Trophoblast cell (in vitro differentiated cells and primary cell): ENCODE measurements around the gene TAF1B.

Experiments used
- DNase-seq, 2 donors: peaks; one replicate each; pipeline ENCODE4 v3.0.0-alpha.2; 2016
- H2AFZ ChIP-seq: 2 replicates; pipeline ENCODE4 v1.6.1; 2013; ENCODE audit warnings: low read length, moderate library complexity, mild to moderate bottlenecking; ENCODE audit not compliant: insufficient read depth, poor library complexity
- H2AK5ac ChIP-seq: 2 replicates; pipeline ENCODE4 v1.6.1; 2013; ENCODE audit warnings: mild to moderate bottlenecking, low read length
- H2BK120ac ChIP-seq: 2 replicates; pipeline ENCODE4 v1.6.1; 2013; ENCODE audit warnings: low read length, mild to moderate bottlenecking, moderate library complexity; ENCODE audit not compliant: insufficient read depth, poor library complexity
- H2BK12ac ChIP-seq: 2 replicates; pipeline ENCODE4 v1.6.1; 2013; ENCODE audit warnings: mild to moderate bottlenecking, low read length, moderate library complexity
- H2BK5ac ChIP-seq: 2 replicates; pipeline ENCODE4 v1.6.1; 2013; ENCODE audit warnings: low read length, low read depth, moderate library complexity, mild to moderate bottlenecking; ENCODE audit not compliant: poor library complexity
- H3K14ac ChIP-seq: 2 replicates; pipeline ENCODE4 v1.6.1; 2013; ENCODE audit warnings: mild to moderate bottlenecking, low read length
- H3K18ac ChIP-seq: 2 replicates; pipeline ENCODE4 v1.6.1; 2013; ENCODE audit warnings: mild to moderate bottlenecking, low read length
- H3K23ac ChIP-seq: 2 replicates; pipeline ENCODE4 v1.6.1; 2013; ENCODE audit warnings: low read length
- H3K27ac ChIP-seq: 2 replicates; pipeline ENCODE4 v1.5.1; 2013; ENCODE audit warnings: low read depth, mild to moderate bottlenecking, inconsistent platforms, low read length, moderate library complexity
- H3K27me3 ChIP-seq: 2 replicates; pipeline ENCODE4 v1.6.1; 2013; ENCODE audit warnings: inconsistent platforms, mild to moderate bottlenecking, low read length, moderate library complexity; ENCODE audit not compliant: insufficient read depth
- H3K36me3 ChIP-seq, 2 experiments: 1 replicate in 1 of 2; 2 replicates in 1 of 2; pipeline ENCODE4 v1.6.1; 2013; ENCODE audit warnings: low read length in 2 of 2, mild to moderate bottlenecking in 2 of 2, moderate library complexity in 1 of 2; ENCODE audit not compliant: insufficient read depth in 2 of 2, control insufficient read depth in 1 of 2
- H3K4ac ChIP-seq: 2 replicates; pipeline ENCODE4 v1.6.1; 2013; ENCODE audit warnings: low read depth, mild to moderate bottlenecking, low read length, moderate library complexity
- H3K4me1 ChIP-seq, 2 experiments: 1 replicate in 1 of 2; 2 replicates in 1 of 2; pipeline ENCODE4 v1.6.1; 2013; ENCODE audit warnings: low read length in 2 of 2, mild to moderate bottlenecking in 2 of 2, moderate library complexity in 1 of 2; ENCODE audit not compliant: insufficient read depth in 2 of 2, control insufficient read depth in 1 of 2
- H3K4me2 ChIP-seq: 2 replicates; pipeline ENCODE4 v1.6.1; 2013; ENCODE audit warnings: inconsistent platforms, mild to moderate bottlenecking, low read length, moderate library complexity
- H3K4me3 ChIP-seq: 2 replicates; pipeline ENCODE4 v1.5.1; 2013; ENCODE audit warnings: mild to moderate bottlenecking, low read depth, low read length, inconsistent platforms
- H3K79me1 ChIP-seq: one replicate; pipeline ENCODE4 v1.6.1; 2013; ENCODE audit warnings: low read length
- H3K79me2 ChIP-seq: 2 replicates; pipeline ENCODE4 v1.6.1; 2013; ENCODE audit warnings: low read length, mild to moderate bottlenecking; ENCODE audit not compliant: control insufficient read depth, insufficient read depth, poor library complexity
- H3K9ac ChIP-seq: 2 replicates; pipeline ENCODE4 v1.6.1; 2013; ENCODE audit warnings: mild to moderate bottlenecking, low read length
- H3K9me3 ChIP-seq: 2 replicates; pipeline ENCODE4 v1.6.1; 2013; ENCODE audit warnings: low read depth, mild to moderate bottlenecking, control low read depth, inconsistent platforms, low read length; ENCODE audit not compliant: insufficient read depth
- H4K12ac ChIP-seq: 2 replicates; pipeline ENCODE4 v1.6.1; 2013; ENCODE audit warnings: low read depth, mild to moderate bottlenecking, low read length, moderate library complexity
- H4K8ac ChIP-seq: 2 replicates; pipeline ENCODE4 v1.6.1; 2013; ENCODE audit warnings: low read depth, mild to moderate bottlenecking, low read length, moderate library complexity
- H4K91ac ChIP-seq: one replicate; pipeline ENCODE4 v1.6.1; 2013; ENCODE audit warnings: low read depth, mild to moderate bottlenecking, low read length, moderate library complexity
- WGBS: extraction: QIAGEN DNeasy Blood & Tissue Kit; methylation state at CpG from one replicate; pipeline ENCODE4 v1.1.7; 2013; ENCODE audit warnings: missing lambda C conversion rate; ENCODE audit not compliant: insufficient read length, insufficient coverage; ENCODE audit errors: extremely low coverage; 5-methylcytosine and 5-hydroxymethylcytosine counted together

Gene TAF1B

GRCh38 chr2:9811216-9811615 lies 32.1 kb upstream of the TAF1B start:
- Histone ChIP-seq H3K27me3 (no peaks in the 10 kb centered on the region), H3K79me2 (no peaks in the 10 kb centered on the region), H4K12ac (no peak overlapping the region), H4K91ac (no peak overlapping the region), H2BK120ac (no peak overlapping the region), H3K4me1 (peaks cover 10 to 19% of the 10 kb centered on the region in 2 experiments), H3K4me3 (no peak overlapping the region), H3K14ac (no peak overlapping the region), H3K4ac (no peak overlapping the region), H2AFZ (no peak overlapping the region), H3K4me2 (no peak overlapping the region), H3K79me1 (peaks cover 10% of the 10 kb centered on the region), H2AK5ac (no peak overlapping the region), H2BK5ac (no peak overlapping the region), H3K36me3 (no peaks in the 10 kb centered on the region), H3K18ac (no peak overlapping the region), H3K27ac (no peak overlapping the region), H4K8ac (no peak overlapping the region), H3K9ac (no peak overlapping the region), H3K23ac (no peak overlapping the region), H2BK12ac (no peak overlapping the region), H3K9me3 (peaks cover 8% of the 10 kb centered on the region)
- DNase-seq, result no peak
- WGBS, result no CpG with 5 or more reads among the region's 5 CpGs

- H3K4me1 ChIP-seq, result peaks cover 10 to 19% of the 10 kb centered on the region in 2 experiments
- no peak overlapping the region for H3K9ac ChIP-seq
- no peak overlapping the region for H3K4me3 ChIP-seq
- H3K18ac ChIP-seq, result no peak overlapping the region
- H2AFZ ChIP-seq, result no peak overlapping the region
- no peak overlapping the region for H3K4me2 ChIP-seq
- no peaks in the 10 kb centered on the region for H3K27me3 ChIP-seq
- no peak overlapping the region for H3K4ac ChIP-seq
- H3K9me3 ChIP-seq, result peaks cover 6% of the 10 kb centered on the region
- WGBS, result no CpG with 5 or more reads among the region's 27 CpGs
- no peak overlapping the region for H3K23ac ChIP-seq
- no peak overlapping the region for H2AK5ac ChIP-seq
- H3K36me3 ChIP-seq, result no peaks in the 10 kb centered on the region
- peaks cover 10% of the 10 kb centered on the region for H3K79me1 ChIP-seq
- H3K14ac ChIP-seq, result no peak overlapping the region
- H2BK120ac ChIP-seq, result no peak overlapping the region
- H3K27ac ChIP-seq, result no peak overlapping the region
- no peaks in the 10 kb centered on the region for H3K79me2 ChIP-seq
- H2BK5ac ChIP-seq, result no peak overlapping the region
- peak overlapping the region; percentile 45 for H4K91ac ChIP-seq
- H4K12ac ChIP-seq, result no peak overlapping the region
- peak overlapping the region; percentile 40 for H2BK12ac ChIP-seq
- H4K8ac ChIP-seq, result no peak overlapping the region
- DNase-seq, result no peak
These were observed 31.4 kb upstream of the TAF1B start for GRCh38 chr2:9811679-9812511.

GRCh38 chr2:9812945-9813311 lies 30.3 kb upstream of the TAF1B start:
- no peak overlapping the region for H2AK5ac ChIP-seq
- whole genome bisulfite sequencing, result no CpG with 5 or more reads among the region's 10 CpGs
- H4K91ac ChIP-seq, result peak overlapping the region; percentile 22

GRCh38 chr2:9813312-9814128 lies 29.8 kb upstream of the TAF1B start:
- H3K4me2 ChIP-seq, result peak overlapping the region; percentile 9
- H3K79me2 ChIP-seq, result no peaks in the 10 kb centered on the region
- no peak overlapping the region for H3K4me3 ChIP-seq
- peak overlapping the region; percentile 56 for H2AFZ ChIP-seq
- H4K91ac ChIP-seq, result peak overlapping the region; percentile 76
- peak overlapping the region; percentile 72 for H4K8ac ChIP-seq
- WGBS, result no CpG with 5 or more reads among the region's 24 CpGs
- no peaks in the 10 kb centered on the region for H3K36me3 ChIP-seq
- no peak overlapping the region for H3K23ac ChIP-seq
- peaks cover 4% of the 10 kb centered on the region for H3K9me3 ChIP-seq
- peak overlapping the region; percentile 51 for H3K14ac ChIP-seq
- no peaks in the 10 kb centered on the region for H3K27me3 ChIP-seq
- H2BK5ac ChIP-seq, result peak overlapping the region; percentile 41
- peak overlapping the region; percentile 90 for H2BK12ac ChIP-seq
- peak overlapping the region; percentile 50 for H3K18ac ChIP-seq
- peak overlapping the region; percentile 88 for H2AK5ac ChIP-seq
- H3K27ac ChIP-seq, result no peak overlapping the region
- H3K9ac ChIP-seq, result no peak overlapping the region
- H3K4me1 ChIP-seq, result peaks cover 7 to 15% of the 10 kb centered on the region in 2 experiments
- DNase-seq, result peak; percentile 74 to 83
- H3K4ac ChIP-seq, result no peak overlapping the region
- peaks cover 10% of the 10 kb centered on the region for H3K79me1 ChIP-seq
- peak overlapping the region; percentile 32 for H4K12ac ChIP-seq
- peak overlapping the region; percentile 67 for H2BK120ac ChIP-seq

More at GRCh38 chr2:9812945-9813311, 30.3 kb upstream of the TAF1B start:
- peak overlapping the region; percentile 47 for H2BK12ac ChIP-seq
- no peak overlapping the region for H3K4me3 ChIP-seq
- no peaks in the 10 kb centered on the region for H3K27me3 ChIP-seq
- H3K27ac ChIP-seq, result no peak overlapping the region
- H3K4me1 ChIP-seq, result peaks cover 10 to 19% of the 10 kb centered on the region in 2 experiments
- H4K8ac ChIP-seq, result no peak overlapping the region
- no peak overlapping the region for H3K23ac ChIP-seq
- H2AFZ ChIP-seq, result no peak overlapping the region
- H3K4me2 ChIP-seq, result no peak overlapping the region
- no peak overlapping the region for H3K9ac ChIP-seq
- no peaks in the 10 kb centered on the region for H3K36me3 ChIP-seq
- no peak overlapping the region for H2BK5ac ChIP-seq
- H3K4ac ChIP-seq, result no peak overlapping the region
- no peak for DNase-seq
- H3K79me2 ChIP-seq, result no peaks in the 10 kb centered on the region
- H2BK120ac ChIP-seq, result no peak overlapping the region
- H4K12ac ChIP-seq, result no peak overlapping the region
- H3K14ac ChIP-seq, result no peak overlapping the region
- H3K79me1 ChIP-seq, result peaks cover 10% of the 10 kb centered on the region
- H3K9me3 ChIP-seq, result peaks cover 4% of the 10 kb centered on the region
- no peak overlapping the region for H3K18ac ChIP-seq
